ENCODE measurements around the gene PDCD1LG2.
"Not testable (repeated sequence)": the region's sequence is repeated elsewhere in the genome, so short reads cannot be mapped to it uniquely, and the experiment has no call there.

The PDCD1LG2 gene

DNA sequence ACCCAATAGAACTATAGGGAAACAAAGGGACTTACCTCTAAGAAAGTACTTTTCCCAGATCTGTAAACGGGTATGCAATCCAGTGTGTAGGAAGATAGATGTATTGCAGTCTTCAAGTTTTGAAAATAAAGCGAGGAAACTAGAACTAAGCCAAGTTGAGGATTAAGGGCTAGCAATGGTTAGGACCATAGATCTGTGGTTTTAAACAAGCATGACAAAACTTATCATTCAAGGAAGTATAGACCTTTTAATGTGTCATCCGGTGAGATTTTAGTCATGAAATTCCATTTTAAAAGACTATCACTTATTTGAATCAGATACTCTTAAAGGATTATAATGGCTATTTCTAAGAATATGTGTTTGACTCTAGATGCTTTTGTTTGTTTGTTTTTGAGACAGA, 39.5 kb upstream of the PDCD1LG2 start:
- TF ChIP-seq CTCF (IDR thresholded peaks at IDR 0.05; ENCODE audit: insufficient read depth, low read length, missing control alignments): no peak
- no peak overlapping the region for H3K4me3 ChIP-seq (ENCODE audit: low read depth, low read length)
- CTCF ChIA-PET: no interaction called here
- DNase-seq (ENCODE audit: low read depth, low spot score): no peak
- POLR2A ChIA-PET: no interaction called here

GRCh38 chr9:5475611-5476010, 34.7 kb upstream of the PDCD1LG2 start:
- CTCF ChIA-PET; POLR2A ChIA-PET; DNase-seq (ENCODE audit: low read depth, low spot score); H3K4me3 ChIP-seq (ENCODE audit: low read depth, low read length): not testable (repeated sequence)

DNA sequence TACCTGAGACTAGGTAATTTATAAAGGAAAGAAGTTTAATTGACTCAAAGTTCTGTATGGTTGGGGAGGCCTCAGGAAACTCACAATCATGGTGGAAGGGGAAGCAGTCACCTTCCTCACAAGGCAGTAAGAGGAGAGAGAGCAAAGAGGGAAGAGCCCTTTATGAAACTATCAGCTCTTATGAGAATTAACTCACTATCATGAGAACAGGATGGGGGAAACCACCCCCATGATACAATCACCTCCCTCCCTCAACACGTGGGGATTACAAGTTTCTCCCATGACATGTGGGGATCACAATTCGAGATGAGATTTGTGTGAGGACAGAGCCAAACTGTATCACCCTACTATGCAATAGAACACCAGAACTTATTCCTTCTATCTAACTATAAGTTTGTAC, 32.1 kb upstream of the PDCD1LG2 start:
- ChIA-PET CTCF (no interaction called here), POLR2A (no interaction called here)
- no peak for DNase-seq (ENCODE audit: low read depth, low spot score)
- no peak overlapping the region for H3K4me3 ChIP-seq (ENCODE audit: low read depth, low read length)
- no peak for TF ChIP-seq CTCF (IDR thresholded peaks at IDR 0.05; ENCODE audit: insufficient read depth, low read length, missing control alignments)

DNA sequence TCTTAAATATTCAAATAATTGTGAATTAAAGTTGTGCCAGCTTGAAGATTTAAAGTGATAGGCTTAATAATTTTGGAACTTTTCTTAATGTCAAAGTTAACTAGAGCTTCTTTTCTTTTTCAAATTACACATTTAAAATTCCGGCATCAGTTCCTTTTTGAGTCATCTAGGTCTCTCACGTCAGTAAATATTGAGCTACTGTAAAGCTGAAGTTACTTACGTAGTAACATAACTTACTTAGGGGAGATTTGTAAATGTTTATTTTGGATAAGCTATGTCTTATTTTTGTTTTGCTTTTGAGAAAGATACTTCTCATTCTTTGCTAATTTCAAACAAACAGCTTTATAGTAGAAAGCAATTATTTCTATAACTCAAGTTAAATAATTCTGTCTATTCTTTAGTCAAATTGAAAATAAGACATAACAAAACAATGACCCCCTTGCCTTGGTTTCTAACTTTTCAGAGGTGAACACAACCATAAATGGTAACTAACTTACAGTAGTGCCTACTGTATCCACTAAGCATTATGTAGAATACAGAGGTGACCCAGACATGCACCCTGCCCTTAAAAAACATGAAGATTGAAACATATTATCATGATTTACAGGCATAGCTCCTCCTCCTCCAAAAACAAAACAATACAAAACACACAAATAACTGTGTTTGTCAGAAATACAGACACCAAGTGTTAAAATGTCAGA, 30.2 kb upstream of the PDCD1LG2 start:
- no peak for DNase-seq (ENCODE audit: low read depth, low spot score)
- ChIA-PET CTCF (interaction anchor here (0.7 to 1.6 kb wide), 3 partner anchors 13 to 294 kb away, joined by 3 to 4 read pairs (median 3); partner anchors contain the start of gene INSL6), POLR2A (no interaction called here)
- H3K4me3 ChIP-seq (ENCODE audit: low read depth, low read length): no peak overlapping the region
- no peak for TF ChIP-seq CTCF (IDR thresholded peaks at IDR 0.05; ENCODE audit: insufficient read depth, low read length, missing control alignments)

GRCh38 chr9:5480919-5481318, 29.4 kb upstream of the PDCD1LG2 start:
- CTCF ChIA-PET: interaction anchor here (1.0 to 1.6 kb wide), 3 partner anchors 12 to 295 kb away, joined by 3 to 4 read pairs (median 3); partner anchors contain the start of gene INSL6
- POLR2A ChIA-PET: no interaction called here
- no peak for DNase-seq (ENCODE audit: low read depth, low spot score)
- no peak for TF ChIP-seq CTCF (IDR thresholded peaks at IDR 0.05; ENCODE audit: insufficient read depth, low read length, missing control alignments)
- H3K4me3 ChIP-seq (ENCODE audit: low read depth, low read length): no peak overlapping the region

DNA sequence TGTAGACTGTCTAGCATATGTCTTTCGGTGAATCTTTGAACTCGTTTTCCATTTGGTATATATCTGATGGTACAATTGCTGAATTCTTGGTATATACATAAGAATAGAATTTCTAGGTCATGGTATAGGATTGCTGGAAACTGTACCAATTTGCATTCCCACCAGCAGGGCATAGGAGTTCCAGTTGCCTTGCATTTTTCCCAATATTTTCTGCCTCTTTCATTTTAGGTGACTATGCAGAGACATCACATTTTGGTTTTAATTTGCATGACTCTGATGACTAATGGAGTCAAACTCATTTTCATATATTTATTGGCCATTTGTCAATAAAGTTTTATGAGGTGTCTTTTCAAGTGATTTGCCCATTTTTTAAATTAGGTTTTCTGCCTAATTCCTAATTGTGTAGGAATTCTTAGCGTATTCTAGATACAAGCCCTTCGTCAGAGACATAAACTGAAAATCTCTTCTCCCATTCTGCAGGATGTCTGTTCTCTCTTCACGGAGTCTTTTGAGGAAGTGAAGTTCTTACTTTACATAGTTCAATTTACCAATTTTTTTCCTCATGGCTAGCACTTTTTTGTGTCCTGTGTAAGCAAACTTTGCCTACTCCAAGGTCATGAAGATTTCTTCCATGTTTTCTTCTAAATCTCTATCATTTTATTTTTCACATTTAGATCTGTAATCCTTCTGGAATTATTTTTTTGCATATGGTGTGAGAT, 28.9 kb upstream of the PDCD1LG2 start:
- TF ChIP-seq CTCF (IDR thresholded peaks at IDR 0.05; ENCODE audit: insufficient read depth, low read length, missing control alignments): no peak
- DNase-seq (ENCODE audit: low read depth, low spot score): no peak
- ChIA-PET CTCF (interaction anchor here (1.0 kb wide), 1 partner anchor 13 kb away, joined by 3 read pairs; no protein-coding TSS in a partner anchor), POLR2A (no interaction called here)
- no peak overlapping the region for H3K4me3 ChIP-seq (ENCODE audit: low read depth, low read length)

Measured in AG04449 (cell line).